ENCODE measurements around the gene PTCRA.

Gene PTCRA

GRCh38 chr6:42971746-42972327 lies 56.0 kb downstream of the PTCRA start:
- no peak for DNase-seq (ENCODE audit: low read depth in 2 of 2)

GRCh38 chr6:42973926-42974325 lies 58.1 kb downstream of the PTCRA start:
- no peak for DNase-seq (ENCODE audit: low read depth in 2 of 2)

- no peak for DNase-seq (ENCODE audit: low read depth in 2 of 2)
Measured at GRCh38 chr6:42974919-42975505, 59.2 kb downstream of the PTCRA start.

Data from stimulated activated CD4-positive, alpha-beta T cell treated with anti-CD3 and anti-CD28 coated beads, Interleukin-15, amount 100 ng/mL, for 48 hours (primary cell).